HG03045 (cell line): ENCODE data around the gene TNNI3K.

ENCODE experiments used
- ATAC-seq: cut with Tn5 transposase; IDR thresholded peaks from one replicate; pipeline ENCODE4 v1.9.1; 2021; ENCODE audit warnings: mild to moderate bottlenecking, moderate library complexity; ENCODE audit not compliant: unreplicated experiment

TNNI3K gene

GRCh38 chr1:74280642-74281396 lies 45.6 kb downstream of the TNNI3K start:
- no peak for ATAC-seq

- no peak for ATAC-seq
Measured at GRCh38 chr1:74286414-74286813, 51.2 kb downstream of the TNNI3K start.

- no peak for ATAC-seq
Measured at GRCh38 chr1:74314438-74314837, 79.3 kb downstream of the TNNI3K start.

- no peak for ATAC-seq
Measured at GRCh38 chr1:74316302-74316701, 81.1 kb downstream of the TNNI3K start.

- no peak for ATAC-seq
Measured at GRCh38 chr1:74317663-74318062, 82.5 kb downstream of the TNNI3K start.

- no peak for ATAC-seq
Measured at GRCh38 chr1:74323937-74324473, 88.8 kb downstream of the TNNI3K start.

- no peak for ATAC-seq
Measured at GRCh38 chr1:74324684-74325448, 89.7 kb downstream of the TNNI3K start.

- ATAC-seq, result no peak
Measured at GRCh38 chr1:74328851-74329250, 93.7 kb downstream of the TNNI3K start.

GRCh38 chr1:74333244-74333643 lies 98.1 kb downstream of the TNNI3K start:
- no peak for ATAC-seq

- no peak for ATAC-seq
Measured at GRCh38 chr1:74334147-74334546, 99.0 kb downstream of the TNNI3K start.

- ATAC-seq, result no peak
Measured at GRCh38 chr1:74340656-74341055, 105.5 kb downstream of the TNNI3K start.

- no peak for ATAC-seq
Measured at GRCh38 chr1:74341702-74342339, 106.6 kb downstream of the TNNI3K start.

GRCh38 chr1:74343216-74343615 lies 108.0 kb downstream of the TNNI3K start:
- ATAC-seq, result no peak

- ATAC-seq, result no peak
Measured at GRCh38 chr1:74344387-74344786, 109.2 kb downstream of the TNNI3K start.

GRCh38 chr1:74356493-74356892 lies 121.3 kb downstream of the TNNI3K start:
- ATAC-seq, result no peak

GRCh38 chr1:74357150-74357549 lies 122.0 kb downstream of the TNNI3K start:
- ATAC-seq, result no peak

GRCh38 chr1:74357756-74358155 lies 122.6 kb downstream of the TNNI3K start:
- ATAC-seq, result no peak

- ATAC-seq, result no peak
Measured at GRCh38 chr1:74362691-74363090, 127.5 kb downstream of the TNNI3K start.

- ATAC-seq, result no peak
Measured at GRCh38 chr1:74363220-74363619, 128.0 kb downstream of the TNNI3K start.

- ATAC-seq, result no peak
Measured at GRCh38 chr1:74367175-74367813, 132.1 kb downstream of the TNNI3K start.

GRCh38 chr1:74368335-74368734 lies 133.1 kb downstream of the TNNI3K start:
- ATAC-seq, result no peak
